ENCODE measurements around the gene PCDHA6.
A peak's percentile ranks its signal among the peaks of the same experiment; 100 is the strongest.
"Not testable (repeated sequence)": the region's sequence is repeated elsewhere in the genome, so short reads cannot be mapped to it uniquely, and the experiment has no call there.

Gene PCDHA6

GRCh38 chr5:140827704-140828361 is at the start of gene PCDHA6:
Gene PCDHA6 (plus strand): TSS chr5:140827960. CDS start chr5:140828092, 132 bp downstream.
- H3K27ac Mint-ChIP-seq = peak within 1 kb of the TSS; percentile 60
- peaks cover 81% of the 10 kb centered on the region for H3K36me3 Mint-ChIP-seq (ENCODE audit: low read depth)
- peak within 1 kb of the TSS; percentile 80 for H3K4me3 Mint-ChIP-seq
- no peaks in the 10 kb centered on the region for H3K27me3 Mint-ChIP-seq (ENCODE audit: low read depth, poor library complexity)
- H3K9me3 Mint-ChIP-seq = peaks cover 73% of the 10 kb centered on the region
- peak; percentile 37 for TF ChIP-seq CTCF (IDR thresholded peaks at IDR 0.05)
- peaks cover 5% of the 10 kb centered on the region for H3K4me1 Mint-ChIP-seq
- DNase-seq = peak; percentile 25

GRCh38 chr5:140780512-140780911 is 47.2 kb upstream of the PCDHA6 start:
- no peak for DNase-seq
- H3K27me3 Mint-ChIP-seq (ENCODE audit: low read depth, poor library complexity) = no peaks in the 10 kb centered on the region
- no peak for TF ChIP-seq CTCF (IDR thresholded peaks at IDR 0.05)
- peaks cover 4% of the 10 kb centered on the region for H3K36me3 Mint-ChIP-seq (ENCODE audit: low read depth)
- peaks cover 92% of the 10 kb centered on the region for H3K9me3 Mint-ChIP-seq
- H3K4me3 Mint-ChIP-seq = no peak overlapping the region
- no peak overlapping the region for H3K27ac Mint-ChIP-seq
- no peaks in the 10 kb centered on the region for H3K4me1 Mint-ChIP-seq

GRCh38 chr5:140785905-140786686 is 41.7 kb upstream of the PCDHA6 start, which contains the start of gene PCDHA1:
Gene PCDHA1 (plus strand): TSS chr5:140786140.
- H3K36me3 Mint-ChIP-seq (ENCODE audit: low read depth) = peaks cover 15% of the 10 kb centered on the region
- no peak for TF ChIP-seq CTCF (IDR thresholded peaks at IDR 0.05)
- H3K4me1 Mint-ChIP-seq = no peaks in the 10 kb centered on the region
- DNase-seq = no peak
- H3K27ac Mint-ChIP-seq = no peak within 1 kb of the TSS
- no peak within 1 kb of the TSS for H3K4me3 Mint-ChIP-seq
- H3K27me3 Mint-ChIP-seq (ENCODE audit: low read depth, poor library complexity) = no peaks in the 10 kb centered on the region
- H3K9me3 Mint-ChIP-seq = peaks cover 84% of the 10 kb centered on the region

GRCh38 chr5:140787422-140787821 is 40.3 kb upstream of the PCDHA6 start:
- not testable (repeated sequence) for DNase-seq; H3K4me1 Mint-ChIP-seq; H3K4me3 Mint-ChIP-seq; H3K27ac Mint-ChIP-seq; H3K27me3 Mint-ChIP-seq (ENCODE audit: low read depth, poor library complexity)
- Mint-ChIP-seq H3K9me3 (peaks cover 84% of the 10 kb centered on the region), H3K36me3 (ENCODE audit: low read depth) (peaks cover 15% of the 10 kb centered on the region)

GRCh38 chr5:140787849-140788504 is 39.8 kb upstream of the PCDHA6 start:
- Mint-ChIP-seq H3K36me3 (ENCODE audit: low read depth) (peaks cover 17% of the 10 kb centered on the region), H3K9me3 (peaks cover 82% of the 10 kb centered on the region)
- H3K4me1 Mint-ChIP-seq; DNase-seq; H3K27me3 Mint-ChIP-seq (ENCODE audit: low read depth, poor library complexity); H3K4me3 Mint-ChIP-seq; H3K27ac Mint-ChIP-seq: not testable (repeated sequence)

GRCh38 chr5:140791089-140791488 is 36.7 kb upstream of the PCDHA6 start:
- Mint-ChIP-seq H3K36me3 (ENCODE audit: low read depth) (peaks cover 32% of the 10 kb centered on the region), H3K4me3 (no peak overlapping the region), H3K27me3 (ENCODE audit: low read depth, poor library complexity) (no peaks in the 10 kb centered on the region), H3K9me3 (peaks cover 88% of the 10 kb centered on the region), H3K4me1 (no peaks in the 10 kb centered on the region), H3K27ac (no peak overlapping the region)
- no peak for TF ChIP-seq CTCF (IDR thresholded peaks at IDR 0.05)
- no peak for DNase-seq
